ENCODE results near the gene PRDM16. TPM values are rescaled to one million over a fixed set of nuclear protein-coding genes. Genes with fewer than 3 reads are reported as not detected.

Gene PRDM16
- total and polyA plus RNA-seq, 2 of the 8 experiments (the other 6 are each of a cell fraction or from before 2014, with no cell fraction given) = 0.39 to 0.43 TPM

DNA sequence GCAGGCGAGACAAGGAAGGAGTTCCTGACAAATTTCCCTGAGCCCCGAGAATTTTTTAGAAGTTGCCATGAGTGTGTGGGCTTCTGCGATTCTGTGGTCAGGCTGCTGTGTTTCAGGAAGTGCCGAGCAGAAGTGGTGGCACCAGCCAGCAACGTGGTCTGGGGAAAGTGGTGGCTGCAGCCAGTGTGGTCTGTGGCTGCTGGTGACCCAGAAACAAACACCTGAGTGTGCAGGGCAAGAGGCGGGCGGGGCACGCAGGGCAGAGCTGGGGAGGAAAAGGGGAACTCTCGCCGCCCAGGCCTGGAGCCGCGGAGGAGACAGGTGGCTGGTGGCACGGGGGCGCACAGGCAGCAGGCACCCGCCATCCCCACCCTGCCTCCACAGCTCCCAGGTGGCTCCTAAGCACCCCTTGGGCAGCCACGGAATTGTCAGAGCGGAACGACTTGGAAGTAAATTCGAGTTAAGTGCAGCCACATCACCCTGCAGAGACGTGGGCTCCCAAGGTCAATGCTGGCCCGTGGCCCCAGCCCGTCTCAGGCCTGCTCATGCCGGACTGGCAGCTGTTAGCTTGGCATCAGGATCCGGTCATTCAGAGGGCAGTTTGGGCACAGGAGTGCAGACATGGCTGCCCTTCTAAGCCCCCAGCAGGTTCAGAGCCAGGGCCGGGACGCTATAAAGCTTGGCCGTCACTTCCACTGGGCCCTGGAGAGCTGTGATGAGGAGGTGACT, 25.1 kb downstream of the PRDM16 start (continued):
- TF ChIP-seq, protein P1, sequence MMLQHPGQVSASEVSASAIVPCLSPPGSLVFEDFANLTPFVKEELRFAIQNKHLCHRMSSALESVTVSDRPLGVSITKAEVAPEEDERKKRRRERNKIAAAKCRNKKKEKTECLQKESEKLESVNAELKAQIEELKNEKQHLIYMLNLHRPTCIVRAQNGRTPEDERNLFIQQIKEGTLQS (IDR thresholded peaks at IDR 0.05; ENCODE audit: insufficient read depth, low read depth, low read length) = no peak
- TF ChIP-seq EZH2 (IDR thresholded peaks at IDR 0.05; ENCODE audit: low read depth, low read length, severe bottlenecking) (no peak), POLR2AphosphoS5 (IDR thresholded peaks at IDR 0.05; ENCODE audit: low read depth, low read length) (no peak)

All from H1 (cell line).